Kidney epithelial cell (primary cell): ENCODE results near the gene MAD2L1BP. TPM values are rescaled to one million over a fixed set of nuclear protein-coding genes. Genes with fewer than 3 reads are reported as not detected.

ENCODE experiments used
- DNase-seq: peaks from one replicate; pipeline ENCODE4 v3.0.0-alpha.2; 2010; ENCODE audit warnings: low read depth
- H3K27me3 ChIP-seq: 2 replicates; pipeline ENCODE4 v1.6.0; 2011; ENCODE audit warnings: low read length; ENCODE audit not compliant: control insufficient read depth, insufficient read depth
- H3K36me3 ChIP-seq: 2 replicates; pipeline ENCODE4 v1.5.1; 2011; ENCODE audit warnings: low read length; ENCODE audit not compliant: control insufficient read depth, insufficient read depth
- H3K4me3 ChIP-seq: 2 replicates; pipeline ENCODE4 v1.5.1; 2011; ENCODE audit warnings: low read depth, mild to moderate bottlenecking, control low read depth, low read length
- CTCF ChIP-seq: IDR thresholded peaks from 2 replicates; pipeline ENCODE4 v1.5.1; 2011; ENCODE audit warnings: mild to moderate bottlenecking, moderate library complexity, low read length, control low read depth, inconsistent platforms; ENCODE audit not compliant: insufficient read depth, poor library complexity, severe bottlenecking
- total RNA-seq: library from RNA; depleted of rRNA; stranded (reverse); fragments of >200 nt; gene quantifications from 2 replicates; pipeline ENCODE4 v1.2.3, GENCODE V29; 2015

MAD2L1BP gene
- total RNA-seq, 1 donor from 2014 or later: 39.4 TPM

DNA sequence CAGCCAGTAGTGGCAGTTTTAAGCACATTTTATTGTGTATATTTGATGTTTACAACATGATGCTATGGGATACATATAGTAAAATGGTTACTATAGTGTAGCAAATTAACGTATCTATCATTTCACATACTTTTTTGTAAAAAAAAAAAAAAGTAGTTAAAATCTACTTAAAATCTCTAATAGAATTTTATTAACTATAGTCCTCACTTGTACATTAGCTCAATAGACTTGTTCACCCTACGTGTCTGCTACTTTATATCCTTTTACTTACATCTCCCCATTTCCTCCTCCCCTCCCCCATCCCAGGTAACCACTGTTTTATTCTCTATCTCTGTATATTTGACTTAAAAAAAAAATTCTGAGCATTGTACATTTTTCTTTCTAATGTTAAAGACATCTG, 29.6 kb upstream of the MAD2L1BP start:
- TF ChIP-seq CTCF: no peak
- Histone ChIP-seq H3K27me3 (no peaks in the 10 kb centered on the region), H3K36me3 (no peaks in the 10 kb centered on the region), H3K4me3 (no peak overlapping the region)
- DNase-seq: no peak

GRCh38 chr6:43608310-43608763, 27.3 kb upstream of the MAD2L1BP start:
- H3K36me3 ChIP-seq: no peaks in the 10 kb centered on the region
- no peak overlapping the region for H3K4me3 ChIP-seq
- TF ChIP-seq CTCF: peak; percentile 89
- peak; percentile 55 for DNase-seq
- H3K27me3 ChIP-seq: no peaks in the 10 kb centered on the region

DNA sequence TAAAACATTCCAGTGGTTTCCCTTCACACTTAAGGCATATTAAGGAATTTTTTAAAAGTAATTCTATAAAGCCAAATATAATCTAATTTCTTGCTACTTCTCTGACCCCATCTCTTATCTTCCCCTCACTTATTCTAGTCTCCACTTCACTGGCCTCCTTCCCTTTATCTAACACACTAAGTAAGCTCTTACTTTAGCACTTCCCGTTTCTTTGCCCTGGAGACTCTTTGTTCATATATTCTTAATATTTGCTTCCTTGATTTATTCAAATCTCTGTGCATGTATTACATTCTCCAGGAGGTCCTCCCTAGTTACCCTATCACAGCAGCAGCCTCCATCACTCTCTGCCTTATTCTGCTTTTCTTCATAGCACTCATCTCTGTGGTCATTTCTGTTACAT, 26.8 kb upstream of the MAD2L1BP start:
- Histone ChIP-seq H3K4me3 (no peak overlapping the region), H3K27me3 (no peaks in the 10 kb centered on the region), H3K36me3 (no peaks in the 10 kb centered on the region)
- no peak for DNase-seq
- TF ChIP-seq CTCF: no peak

- H3K36me3 ChIP-seq: no peaks in the 10 kb centered on the region
- DNase-seq: no peak
- no peak for TF ChIP-seq CTCF
- H3K4me3 ChIP-seq: no peak overlapping the region
- H3K27me3 ChIP-seq: no peaks in the 10 kb centered on the region
These were observed 26.2 kb upstream of the MAD2L1BP start for GRCh38 chr6:43609402-43609801.

DNA sequence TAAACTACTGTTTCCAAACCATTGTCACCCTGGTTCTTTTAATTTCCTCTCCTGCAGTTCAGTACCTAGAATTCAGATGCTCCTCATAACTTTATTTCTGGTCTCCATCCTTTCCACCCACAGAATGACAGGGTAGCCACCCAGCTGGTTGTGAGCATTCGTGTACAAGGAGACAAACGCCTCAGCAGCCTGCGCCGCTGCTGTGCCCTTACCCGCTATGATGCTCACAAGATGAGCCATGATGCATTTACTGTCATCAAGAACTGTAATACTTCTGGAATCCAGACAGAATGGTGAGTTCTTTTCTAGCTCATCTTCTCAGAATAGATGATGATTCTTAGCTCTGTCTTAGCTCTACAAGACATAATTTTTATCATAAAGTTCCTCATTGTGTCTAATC, 25.2 kb upstream of the MAD2L1BP start:
- no peaks in the 10 kb centered on the region for H3K36me3 ChIP-seq
- DNase-seq: no peak
- no peak for TF ChIP-seq CTCF

GRCh38 chr6:43613721-43614395, 21.8 kb upstream of the MAD2L1BP start:
- no peak overlapping the region for H3K4me3 ChIP-seq
- H3K36me3 ChIP-seq: no peaks in the 10 kb centered on the region
- H3K27me3 ChIP-seq: no peaks in the 10 kb centered on the region
- no peak for TF ChIP-seq CTCF
- no peak for DNase-seq

More for the DNA sequence above, 25.2 kb upstream of the MAD2L1BP start:
- Histone ChIP-seq H3K4me3 (no peak overlapping the region), H3K27me3 (no peaks in the 10 kb centered on the region)
